Subcutaneous adipose tissue (tissue), 4 donors: ENCODE data around the gene KCNJ12. TPM values are rescaled to one million over a fixed set of nuclear protein-coding genes. Genes with fewer than 3 reads are reported as not detected.

Experiments
- CTCF ChIP-seq: fragments of 450-650 bp; IDR thresholded peaks from one replicate; pipeline ENCODE4 v1.5.1; 2016; ENCODE audit warnings: low read depth, mild to moderate bottlenecking, control low read depth, antibody characterized with exemption, moderate library complexity
- total RNA-seq, 4 donors: library from RNA; depleted of rRNA; stranded (reverse); fragments of >200 nt; gene quantifications; one replicate each; pipeline ENCODE4 v1.1.0, GENCODE V29; 2016

Gene KCNJ12
- total RNA-seq, 4 donors from 2014 or later = 0.51 to 1.7 (median 1.3) TPM; not detected in 1

GRCh38 chr17:21463779-21464407, 87.7 kb downstream of the KCNJ12 start:
- TF ChIP-seq CTCF = no peak

- TF ChIP-seq CTCF = no peak
These were observed 88.5 kb downstream of the KCNJ12 start for GRCh38 chr17:21464611-21465021.

GRCh38 chr17:21466550-21466949, 90.4 kb downstream of the KCNJ12 start:
- TF ChIP-seq CTCF = no peak

DNA sequence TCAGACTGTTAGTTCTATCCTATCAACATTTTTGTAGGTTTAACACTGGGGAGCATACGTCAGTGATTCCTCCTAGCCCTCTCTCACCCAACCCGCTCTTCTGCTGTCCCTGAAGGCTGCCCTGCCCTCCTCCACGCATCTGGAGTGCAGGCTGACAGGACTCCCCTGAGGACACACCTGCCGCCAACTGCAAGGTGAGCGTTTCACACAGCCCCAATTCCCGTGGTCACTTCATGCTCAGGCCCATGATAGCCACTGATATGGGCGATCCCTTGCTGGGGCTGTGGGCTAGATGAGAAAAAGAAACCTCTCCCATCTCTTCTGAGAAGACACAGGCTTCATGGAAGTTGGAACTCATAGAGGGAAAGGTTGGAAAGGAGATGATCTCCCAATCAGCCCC, 91.0 kb downstream of the KCNJ12 start:
- no peak for TF ChIP-seq CTCF

DNA sequence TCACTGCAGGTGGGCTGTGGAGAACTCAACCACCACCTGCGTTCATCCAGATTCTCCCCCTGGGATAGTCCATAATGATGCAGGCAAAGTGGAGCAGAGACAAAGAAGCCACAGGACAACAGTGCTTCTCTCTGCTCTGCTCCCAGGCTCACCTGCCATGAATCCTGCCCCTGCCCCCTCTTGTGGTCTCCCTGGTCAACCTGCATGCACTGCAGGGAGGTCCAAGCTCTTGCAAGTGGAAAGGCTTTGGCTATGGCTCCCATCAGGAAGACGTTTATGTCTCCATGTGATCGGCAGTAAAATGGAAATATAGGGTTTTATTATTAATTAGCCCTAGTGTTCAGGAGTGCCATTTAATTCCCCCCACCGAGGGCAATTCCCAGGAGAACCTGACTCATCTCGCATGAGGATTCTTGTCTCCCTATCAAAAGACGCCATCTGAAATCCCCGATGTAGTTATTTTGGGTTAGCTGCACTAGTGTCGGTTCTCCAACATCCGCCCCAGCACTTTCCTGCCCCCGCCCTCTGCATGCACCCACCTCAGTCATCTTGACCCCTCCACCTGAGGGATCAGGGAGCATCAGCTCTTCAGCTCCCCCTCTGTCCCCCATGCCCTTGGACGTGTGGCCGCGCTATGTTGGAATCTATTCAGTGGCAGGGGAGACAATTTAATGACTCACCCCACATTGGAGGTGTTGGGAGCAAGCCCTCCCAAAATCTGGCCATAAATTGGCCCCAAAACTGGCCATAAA, 91.8 kb downstream of the KCNJ12 start:
- TF ChIP-seq CTCF = no peak

Other genes with a start within 250 kb of the KCNJ12 start
- 10 to 100 TPM; 28.4 to 55.4 (median 45.0) TPM for gene DHRS7B, start 249.4 kb upstream of the KCNJ12 start, total RNA-seq
- gene TMEM11, start 162.2 kb upstream of the KCNJ12 start, total RNA-seq = 10 to 100 TPM; 22.0 to 30.1 (median 26.4) TPM
- gene NATD1, start 122.9 kb upstream of the KCNJ12 start, total RNA-seq = 10 to 100 TPM in 3 of 4 donors, 1 to 10 TPM in 1; 4.9 to 31.6 (median 15.1) TPM
- gene MAP2K3, start 91.6 kb upstream of the KCNJ12 start, total RNA-seq = 10 to 100 TPM; 17.0 to 36.2 (median 23.3) TPM